Measurements from ENCODE around the gene DNAJC15. TPM values are rescaled to one million over a fixed set of nuclear protein-coding genes. Genes with fewer than 3 reads are reported as not detected.

DNAJC15 gene
- total and polyA plus RNA-seq, 2 donors (not counting 3 experiments of a cell fraction or from before 2014, with no cell fraction given), result 21.8 to 40.8 TPM

DNA sequence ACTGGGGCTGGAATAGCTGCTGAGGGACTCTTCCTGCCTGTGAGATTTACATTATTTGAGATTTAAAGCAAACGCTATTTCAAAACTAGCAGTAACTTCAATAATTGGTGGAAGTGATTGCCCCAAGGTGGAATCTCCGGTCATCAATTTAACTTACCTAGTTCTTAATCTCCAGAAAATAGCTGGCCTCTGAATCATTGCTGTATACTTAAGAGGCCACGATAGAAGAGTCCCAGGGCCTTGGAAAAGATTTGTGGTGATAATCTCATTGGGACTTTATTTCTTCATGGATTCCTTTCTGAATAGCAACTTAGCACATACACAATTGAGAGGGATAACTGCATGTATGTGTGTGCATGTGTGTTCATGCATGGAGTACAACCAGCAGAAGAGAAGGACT lies 120.2 kb downstream of the DNAJC15 start:
- no peaks in the 10 kb centered on the region for H3K9me1 ChIP-seq (replicated peaks; ENCODE audit: control insufficient read depth, extremely low read depth, insufficient read depth, low read length)
- peaks cover 3 to 6% of the 10 kb centered on the region in 2 experiments for H3K27me3 ChIP-seq (ENCODE audit: control insufficient read depth in 2 of 2, insufficient read depth in 2 of 2, low read length in 2 of 2)
- dilution Hi-C loops (cut with MboI; ENCODE audit: extremely low pct_ligation_motif_present, low sequenced_read_pairs) (no loop called here), intact Hi-C loops (cut with micrococcal nuclease) (no loop called here)
- no peak overlapping the region for H3K4me3 ChIP-seq (replicated peaks in 1 of 3; ENCODE audit: insufficient read depth in 1 of 3, low read depth in 1 of 3, low read length in 3 of 3)
- DNase-seq (ENCODE audit: low read depth, low spot score) (no peak), FAIRE-seq (no peak)
- H3K9ac ChIP-seq (replicated peaks; ENCODE audit: extremely low read depth, insufficient read depth, low read length), result no peak overlapping the region
- no peak overlapping the region for H3K4me2 ChIP-seq (ENCODE audit: insufficient read depth, low read length)
- TF ChIP-seq GATA2 (IDR thresholded peaks at IDR 0.05; ENCODE audit: insufficient read depth, insufficient read length, low read depth, low read length), result no peak
- TF ChIP-seq MAX (IDR thresholded peaks at IDR 0.05; ENCODE audit: insufficient read depth, insufficient read length), result no peak
- TF ChIP-seq POLR2AphosphoS5 (IDR thresholded peaks at IDR 0.05; ENCODE audit: insufficient read depth, low read depth, low read length), result no peak
- no peak for TF ChIP-seq MYC (IDR thresholded peaks at IDR 0.05; ENCODE audit: low read depth, low read length)
- no peak for TF ChIP-seq JUN (IDR thresholded peaks at IDR 0.05; ENCODE audit: borderline replicate concordance, insufficient read depth, insufficient read length, low read depth)
- TF ChIP-seq EZH2 (IDR thresholded peaks at IDR 0.05; ENCODE audit: borderline replicate concordance, low read depth, low read length, severe bottlenecking), result no peak
- TF ChIP-seq FOS (IDR thresholded peaks at IDR 0.05; ENCODE audit: borderline replicate concordance, insufficient read depth, low read length), result no peak
- TF ChIP-seq POLR2A (IDR thresholded peaks at IDR 0.05; ENCODE audit: low read depth, low read length), result no peak
- TF ChIP-seq, protein P1, sequence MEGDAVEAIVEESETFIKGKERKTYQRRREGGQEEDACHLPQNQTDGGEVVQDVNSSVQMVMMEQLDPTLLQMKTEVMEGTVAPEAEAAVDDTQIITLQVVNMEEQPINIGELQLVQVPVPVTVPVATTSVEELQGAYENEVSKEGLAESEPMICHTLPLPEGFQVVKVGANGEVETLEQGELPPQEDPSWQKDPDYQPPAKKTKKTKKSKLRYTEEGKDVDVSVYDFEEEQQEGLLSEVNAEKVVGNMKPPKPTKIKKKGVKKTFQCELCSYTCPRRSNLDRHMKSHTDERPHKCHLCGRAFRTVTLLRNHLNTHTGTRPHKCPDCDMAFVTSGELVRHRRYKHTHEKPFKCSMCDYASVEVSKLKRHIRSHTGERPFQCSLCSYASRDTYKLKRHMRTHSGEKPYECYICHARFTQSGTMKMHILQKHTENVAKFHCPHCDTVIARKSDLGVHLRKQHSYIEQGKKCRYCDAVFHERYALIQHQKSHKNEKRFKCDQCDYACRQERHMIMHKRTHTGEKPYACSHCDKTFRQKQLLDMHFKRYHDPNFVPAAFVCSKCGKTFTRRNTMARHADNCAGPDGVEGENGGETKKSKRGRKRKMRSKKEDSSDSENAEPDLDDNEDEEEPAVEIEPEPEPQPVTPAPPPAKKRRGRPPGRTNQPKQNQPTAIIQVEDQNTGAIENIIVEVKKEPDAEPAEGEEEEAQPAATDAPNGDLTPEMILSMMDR (IDR thresholded peaks at IDR 0.05; ENCODE audit: extremely low read depth in 1 of 2, insufficient read depth in 1 of 2, low read depth in 1 of 2, low read length in 2 of 2), result no peak
- no peak overlapping the region for H2AFZ ChIP-seq (ENCODE audit: low read depth, low read length)
- H3K4me1 ChIP-seq (ENCODE audit: control insufficient read depth, extremely low read depth, insufficient read depth, low read length), result no peaks in the 10 kb centered on the region
- POLR2A ChIA-PET, result no interaction called here
- no peaks in the 10 kb centered on the region for H3K36me3 ChIP-seq (ENCODE audit: control insufficient read depth in 2 of 2, extremely low read depth in 1 of 2, insufficient read depth in 2 of 2, low read length in 2 of 2)
- no TSS peak for BruUV-seq (replicated peaks)
- H4K20me1 ChIP-seq (replicated peaks; ENCODE audit: control insufficient read depth, extremely low read depth, insufficient read depth, low read length), result no peaks in the 10 kb centered on the region
- H3K9me3 ChIP-seq (replicated peaks; ENCODE audit: control insufficient read depth, insufficient read depth, low read length), result no peaks in the 10 kb centered on the region
- CTCF ChIA-PET, result no interaction called here
- H3K27ac ChIP-seq (ENCODE audit: insufficient read depth, low read depth, low read length), result no peak overlapping the region
- H3K79me2 ChIP-seq (ENCODE audit: control insufficient read depth, insufficient read depth, low read length), result no peaks in the 10 kb centered on the region
